Hippocampal formation (tissue), 2 donors: ENCODE results near the gene CSTB.
"Not testable (repeated sequence)": the region's sequence is repeated elsewhere in the genome, so short reads cannot be mapped to it uniquely, and the experiment has no call there.

Source experiments
- DNase-seq, 2 donors: peaks; one replicate each; lab custom pipeline; 2025; lab: John Stamatoyannopoulos, UW

Gene CSTB

GRCh38 chr21:43775795-43776430 is at the start of gene CSTB:
CSTB (minus strand) TSS chr21:43776308; CDS start chr21:43776269, 39 bp downstream.
- peak; percentile 52 to 81 for DNase-seq

GRCh38 chr21:43825242-43825935 is 49.3 kb upstream of the CSTB start:
- no peak for DNase-seq

GRCh38 chr21:43824333-43825241 is 48.5 kb upstream of the CSTB start:
- peak in 1 of 2 donors; percentile 34 for DNase-seq

GRCh38 chr21:43822741-43823140 is 46.6 kb upstream of the CSTB start:
- not testable (repeated sequence) for DNase-seq

- DNase-seq: not testable (repeated sequence)
Observed at GRCh38 chr21:43822166-43822565, 46.1 kb upstream of the CSTB start.

- no peak for DNase-seq
Observed at GRCh38 chr21:43820466-43820865, 44.4 kb upstream of the CSTB start.

GRCh38 chr21:43819511-43820405 is 43.6 kb upstream of the CSTB start:
- no peak for DNase-seq

GRCh38 chr21:43818685-43819084 is 42.6 kb upstream of the CSTB start:
- peak in 1 of 2 donors; percentile 22 for DNase-seq

- no peak for DNase-seq
Observed at GRCh38 chr21:43817157-43818086, 41.3 kb upstream of the CSTB start.

- DNase-seq: no peak
Observed at GRCh38 chr21:43816611-43817071, 40.5 kb upstream of the CSTB start.

- DNase-seq: no peak
Observed at GRCh38 chr21:43815991-43816390, 39.9 kb upstream of the CSTB start.

GRCh38 chr21:43815107-43815613 is 39.1 kb upstream of the CSTB start:
- DNase-seq: no peak

GRCh38 chr21:43814215-43815106 is 38.4 kb upstream of the CSTB start:
- no peak for DNase-seq

- no peak for DNase-seq
Observed at GRCh38 chr21:43813656-43813980, 37.5 kb upstream of the CSTB start.

GRCh38 chr21:43812957-43813655 is 37.0 kb upstream of the CSTB start:
- DNase-seq: no peak

GRCh38 chr21:43812139-43812821 is 36.2 kb upstream of the CSTB start:
- DNase-seq: no peak

- no peak for DNase-seq
Observed at GRCh38 chr21:43811262-43812105, 35.4 kb upstream of the CSTB start.
